NCI-H2029 (cell line): ENCODE data around the gene CTR9.
A peak's percentile ranks its signal among the peaks of the same experiment; 100 is the strongest.

Source experiments
- DNase-seq: peaks from one replicate; lab custom pipeline; 2025; lab: John Stamatoyannopoulos, UW

Gene CTR9

DNA sequence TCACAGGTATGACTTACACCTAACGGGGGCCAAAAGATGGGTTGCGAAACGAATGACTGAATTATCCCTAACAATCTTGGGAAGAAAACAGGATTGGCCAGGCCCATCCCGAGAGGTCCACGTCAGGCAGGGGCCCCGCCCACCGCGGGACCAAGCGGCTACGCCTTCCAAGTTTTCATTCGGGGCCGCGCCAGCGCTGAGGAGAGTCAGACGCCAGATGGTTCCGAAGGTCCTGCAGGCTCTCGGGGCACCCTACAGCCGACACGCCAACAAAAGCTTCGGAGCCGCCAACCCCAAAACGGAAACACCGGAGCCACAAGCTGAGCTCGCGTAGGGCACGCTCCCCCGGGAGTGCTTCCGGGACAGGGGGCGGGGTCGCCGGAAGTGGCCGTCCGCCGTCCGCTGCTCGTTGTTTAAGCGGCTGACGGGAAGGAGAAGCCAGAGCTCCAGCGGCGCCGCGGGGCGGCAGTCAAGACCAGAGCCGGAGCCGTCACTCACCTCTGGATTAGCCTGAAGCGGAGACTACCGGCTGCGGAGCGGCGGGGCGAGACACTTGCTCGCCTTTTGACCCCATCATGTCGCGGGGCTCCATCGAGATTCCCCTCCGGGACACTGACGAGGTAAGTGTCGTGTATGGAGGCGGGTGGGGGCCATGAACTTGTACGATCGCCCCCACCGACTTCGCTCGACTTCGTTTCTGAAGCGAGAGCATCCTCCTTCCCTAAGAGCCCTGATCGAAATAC is at the start of gene CTR9:
CTR9 (plus strand) TSS at position 409 of the 743 bp plus-strand sequence; CDS start at position 576, 167 bp downstream.
- peak; percentile 98 for DNase-seq

DNA sequence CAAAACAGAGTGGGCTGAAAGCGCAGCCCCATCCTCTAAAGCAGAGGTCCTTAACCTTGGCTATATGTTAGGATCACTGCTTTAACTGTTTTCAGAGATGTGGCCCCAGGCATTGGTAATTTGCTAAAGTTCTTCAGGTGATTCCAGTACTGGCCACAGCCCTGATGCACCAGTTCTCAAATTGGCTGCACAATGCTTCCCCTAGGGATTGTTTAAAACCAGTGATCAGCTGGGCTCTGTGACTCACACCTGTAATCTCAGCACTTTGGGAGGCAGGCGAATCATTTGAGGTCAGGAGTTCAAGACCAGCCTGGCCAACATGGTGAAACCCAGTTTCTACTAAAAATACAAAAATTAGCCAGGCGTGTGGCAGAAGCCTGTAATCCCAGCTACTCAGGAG is 49.1 kb upstream of the CTR9 start:
- DNase-seq = no peak

DNA sequence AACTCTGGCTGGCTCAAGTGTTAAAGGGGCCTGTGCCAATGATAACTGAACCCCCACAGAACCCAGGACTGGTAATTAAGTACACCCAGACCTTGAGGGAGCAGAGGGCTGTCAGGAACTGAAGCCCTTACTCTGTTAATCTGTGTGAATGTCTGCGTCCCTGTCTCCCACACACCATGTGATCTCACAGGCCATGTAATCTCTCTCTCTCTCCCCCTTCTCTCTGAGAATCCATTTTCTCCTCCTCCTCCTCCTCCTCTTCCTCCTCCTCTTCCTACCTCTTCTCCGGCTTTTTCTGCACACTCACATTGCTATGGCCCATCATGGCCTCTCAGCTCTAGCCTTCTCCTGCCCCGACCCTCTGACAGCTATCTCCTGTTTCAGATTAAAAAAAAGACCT is 42.9 kb upstream of the CTR9 start:
- DNase-seq = no peak

DNA sequence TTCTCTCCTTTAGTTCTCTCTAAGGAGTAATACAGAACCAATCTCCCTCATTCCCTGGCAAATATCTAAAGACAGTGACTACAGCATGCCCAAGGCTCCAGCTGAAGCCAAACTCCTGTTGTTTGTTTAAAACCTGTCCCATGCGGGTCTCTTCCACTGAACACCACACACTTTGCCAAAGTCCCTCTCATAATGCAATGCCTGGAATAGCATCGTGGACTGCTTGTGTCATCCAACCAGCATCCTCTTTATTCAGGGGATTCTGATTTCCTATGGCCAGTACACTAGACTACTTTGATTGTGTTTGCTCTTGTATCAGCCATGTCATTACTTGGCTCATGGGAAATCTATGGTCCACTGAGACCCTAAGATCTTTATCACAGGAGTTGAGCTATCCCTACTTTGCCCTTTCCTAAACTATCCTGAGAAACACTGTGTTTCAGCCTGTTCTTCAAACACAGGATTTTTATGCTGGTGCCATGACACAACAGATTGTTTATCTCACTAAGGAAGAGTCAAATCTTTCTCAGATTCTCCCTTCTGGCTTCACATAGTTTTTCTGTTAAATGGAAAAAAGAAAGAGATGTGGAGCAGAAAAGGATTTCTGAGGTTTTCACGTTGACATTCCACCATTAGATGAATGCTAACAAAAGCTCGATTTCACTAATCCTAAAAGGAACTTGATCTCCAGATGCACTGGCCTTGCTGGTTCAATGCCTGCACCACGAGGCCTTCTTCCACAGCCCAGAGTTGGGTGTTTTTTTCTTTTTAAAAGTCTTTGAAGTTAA is 41.6 kb upstream of the CTR9 start:
- DNase-seq = no peak

DNA sequence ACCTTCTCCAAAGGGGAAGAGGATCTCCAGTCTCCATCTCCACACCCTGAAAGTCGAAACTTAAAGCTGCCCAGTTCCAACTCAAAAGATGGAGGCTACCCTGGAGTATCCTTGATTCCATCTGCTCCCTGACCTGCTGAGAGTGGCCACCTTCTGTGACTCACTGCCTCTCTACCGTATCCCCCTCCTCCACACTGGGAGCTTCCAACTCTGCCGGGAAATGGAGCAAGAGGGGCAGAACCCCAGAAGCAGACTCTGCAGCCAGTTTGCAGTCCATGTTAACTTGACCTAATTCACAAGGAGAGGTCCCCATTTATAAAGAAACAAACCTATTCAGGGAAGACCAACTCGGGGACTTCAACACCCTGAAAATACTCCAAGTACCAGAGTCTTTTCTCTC is 35.5 kb upstream of the CTR9 start:
- DNase-seq = no peak

DNA sequence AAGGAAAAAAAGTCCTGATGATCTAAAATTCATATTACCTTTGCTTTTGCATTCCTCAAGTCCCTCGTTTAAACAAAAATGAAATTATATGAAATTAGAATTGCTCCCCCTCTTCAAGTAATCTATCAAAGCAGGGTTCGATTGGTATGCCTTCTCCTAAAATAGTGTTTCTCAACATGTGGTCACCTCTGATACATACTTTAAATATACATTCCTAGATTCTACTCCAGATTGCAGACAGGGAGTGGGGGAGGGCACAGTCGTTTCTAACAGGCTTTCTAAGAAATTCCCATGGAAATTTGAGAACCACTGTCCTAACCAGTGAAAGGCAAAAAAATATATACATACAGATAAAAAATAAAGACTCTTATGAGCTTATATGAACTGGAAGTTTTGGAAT is 34.9 kb upstream of the CTR9 start:
- no peak for DNase-seq

DNA sequence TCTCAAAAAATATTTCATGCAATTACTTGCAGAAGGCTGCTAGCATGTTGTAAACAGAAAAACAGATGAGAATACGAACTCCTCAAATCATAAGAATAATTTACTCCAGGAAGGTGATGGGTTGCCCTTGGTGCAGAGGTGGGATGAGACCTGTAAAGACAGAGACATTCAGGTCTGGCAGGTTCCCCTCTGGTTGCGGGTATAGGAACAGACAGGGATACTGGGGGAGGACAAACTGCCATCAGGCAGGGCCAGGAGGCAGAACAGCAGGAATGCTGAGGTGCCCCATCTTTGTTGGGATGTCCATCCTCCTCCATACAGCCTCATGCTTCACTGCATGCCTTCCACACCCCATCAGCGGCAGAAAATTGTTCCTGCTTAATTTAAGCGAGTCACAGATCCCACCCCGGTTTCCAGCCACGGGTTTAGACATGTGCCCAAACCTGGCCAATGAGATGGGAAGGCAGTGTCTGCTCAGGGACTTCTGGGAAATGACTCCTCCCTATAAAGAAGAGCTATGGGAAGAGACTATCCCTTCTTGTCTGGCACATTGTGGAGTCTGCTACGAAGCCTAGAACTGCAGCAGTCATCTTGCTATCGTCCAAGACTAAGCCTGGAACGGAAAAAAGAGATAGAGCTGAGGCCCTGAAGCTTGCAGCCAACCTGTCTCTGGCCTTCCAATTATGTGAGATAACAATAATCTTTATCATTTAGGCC is 34.3 kb upstream of the CTR9 start:
- no peak for DNase-seq

DNA sequence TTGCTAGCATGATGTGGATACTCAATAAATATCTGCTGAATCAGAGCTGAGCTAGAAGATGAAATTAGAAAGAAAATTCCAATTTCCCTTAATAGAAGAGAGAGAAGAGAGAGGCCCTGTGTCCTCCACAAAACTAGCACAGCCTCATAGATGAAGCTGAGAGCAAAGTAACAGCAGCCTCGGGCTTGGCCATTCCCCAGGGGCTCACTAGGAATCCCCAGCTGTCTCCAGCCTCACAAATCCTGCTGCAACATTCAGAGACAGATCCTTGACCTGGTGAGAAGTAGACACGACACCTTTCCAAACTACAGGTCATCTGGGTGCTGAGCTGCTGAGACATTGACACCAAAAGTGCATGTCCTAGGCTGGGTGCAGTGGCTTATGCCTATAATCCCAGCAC is 31.4 kb upstream of the CTR9 start:
- DNase-seq = no peak

DNA sequence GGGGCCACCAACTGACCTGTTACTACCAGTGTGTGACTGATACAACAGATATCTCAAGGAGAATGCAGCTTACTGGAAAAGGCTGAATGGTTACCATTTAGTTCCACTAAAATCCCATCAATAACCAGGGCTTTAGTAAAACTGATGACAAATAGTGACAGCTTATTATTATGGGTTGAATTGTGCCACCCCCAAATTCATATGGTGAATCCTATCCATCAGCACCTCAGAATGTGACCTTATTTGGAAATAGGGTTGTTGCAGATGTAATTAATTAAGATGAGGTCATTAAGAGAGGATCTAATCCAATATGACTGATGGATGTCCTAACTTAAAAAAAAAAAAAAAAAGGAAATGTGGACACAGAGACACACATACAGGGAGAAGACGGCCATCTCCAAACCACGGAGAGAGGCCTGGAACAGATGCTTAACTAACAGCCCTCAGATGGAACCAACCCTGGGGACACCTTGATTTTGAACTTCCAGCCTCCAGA is 30.1 kb upstream of the CTR9 start:
- no peak for DNase-seq

DNA sequence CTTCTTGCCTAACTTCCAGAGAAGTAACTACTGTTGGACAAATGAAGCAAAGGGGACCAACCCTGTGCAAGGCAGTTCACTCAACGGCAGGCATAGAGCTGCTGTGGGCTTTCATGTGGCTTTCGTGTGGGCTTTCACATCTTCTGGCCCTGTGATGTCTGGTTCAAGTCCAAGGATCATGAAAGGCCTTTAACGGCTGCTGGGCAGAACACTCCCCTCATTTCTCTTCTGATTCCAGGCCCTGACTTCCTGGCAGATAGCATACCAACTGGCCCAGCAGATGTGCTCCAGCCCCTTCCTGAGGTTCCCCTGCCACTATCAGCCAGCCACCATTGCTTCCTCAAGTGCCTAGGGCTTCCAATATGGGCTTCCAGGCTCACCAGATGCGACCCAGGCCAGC is 28.7 kb upstream of the CTR9 start:
- no peak for DNase-seq

DNA sequence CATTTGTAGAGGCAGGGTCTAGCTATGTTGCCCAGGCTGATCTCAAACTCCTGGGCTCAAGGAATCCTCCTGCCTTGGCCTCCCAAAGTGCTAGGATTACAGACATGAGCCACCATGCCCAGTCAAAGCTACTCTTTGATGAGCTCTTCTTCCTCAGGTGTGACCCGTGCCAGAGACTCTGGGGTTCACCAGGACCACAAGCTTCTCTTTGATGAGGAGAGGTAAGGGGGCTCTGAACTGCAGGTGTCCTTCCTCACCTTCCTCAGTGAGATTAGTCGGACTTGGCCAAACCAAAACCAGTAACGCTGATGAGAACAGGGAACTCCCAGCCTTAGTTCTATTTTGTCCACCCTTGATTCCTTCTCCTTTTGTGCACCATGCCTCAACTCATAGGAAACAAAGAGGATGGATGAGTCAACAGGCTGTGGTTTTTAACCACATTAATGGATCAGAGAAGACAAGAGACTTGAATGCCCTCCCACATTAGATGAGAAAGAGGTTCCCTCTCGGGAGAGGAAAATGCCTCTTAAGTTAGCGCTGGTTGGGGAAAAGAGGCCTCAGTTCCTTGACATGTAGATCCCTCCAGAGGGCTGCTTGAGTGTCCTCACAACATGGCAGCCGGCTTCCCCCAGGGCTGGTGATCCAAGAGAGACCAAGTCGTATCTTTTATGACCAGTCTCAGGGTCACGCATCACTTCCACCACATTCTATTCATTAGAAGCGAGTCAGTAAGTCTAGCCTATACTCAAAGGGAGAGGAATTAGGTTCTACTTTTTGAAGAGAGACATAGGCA is 25.7 kb upstream of the CTR9 start:
- DNase-seq = no peak

DNA sequence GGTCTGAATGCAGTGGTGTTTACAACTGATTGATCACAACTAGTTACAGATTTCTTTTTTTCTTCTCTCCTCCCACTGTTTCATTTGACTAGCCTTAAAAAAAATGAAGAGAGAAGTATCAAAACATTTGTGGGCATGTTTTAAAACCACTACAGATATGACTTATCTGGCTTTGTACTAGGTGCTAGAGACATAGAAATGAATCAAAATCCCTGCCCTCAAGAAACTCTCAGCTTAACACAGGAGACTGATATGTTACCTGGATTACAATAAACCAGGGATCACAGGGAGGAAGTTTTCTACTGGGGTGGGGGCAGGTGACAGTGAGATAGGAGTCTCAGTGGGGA is 25.2 kb upstream of the CTR9 start:
- DNase-seq = no peak

DNA sequence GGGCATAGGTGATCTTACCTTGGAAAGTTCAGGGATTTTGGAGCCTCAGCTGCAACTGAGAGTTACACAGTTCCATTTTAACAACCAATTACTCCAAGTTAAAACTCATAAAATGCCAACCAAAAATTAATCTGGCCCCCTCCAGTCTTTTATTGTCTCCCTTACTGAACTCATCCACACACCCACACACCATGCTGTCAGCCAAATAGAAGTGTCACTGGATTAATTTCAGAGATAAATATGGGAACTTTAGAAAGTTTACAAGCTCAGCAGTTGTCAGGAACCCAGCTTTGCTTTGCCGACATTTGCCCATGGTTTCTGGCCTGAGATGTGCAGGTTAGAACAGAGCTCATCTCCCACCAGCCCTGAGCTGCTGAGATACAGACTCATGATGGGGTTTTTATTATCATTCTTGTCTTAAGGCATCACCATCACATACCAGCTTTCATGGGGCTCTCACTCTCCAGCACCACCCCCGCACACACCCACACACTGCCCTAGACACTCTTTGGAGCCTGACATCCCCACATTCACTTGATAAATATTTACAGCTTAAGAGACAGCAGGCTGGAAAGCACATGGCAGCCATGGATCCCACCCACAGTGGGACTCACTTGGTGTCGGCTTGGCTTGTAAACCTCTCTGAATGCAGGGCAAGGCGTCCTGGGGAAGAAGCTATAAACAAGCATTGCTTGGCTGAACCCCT is 23.7 kb upstream of the CTR9 start:
- no peak for DNase-seq

DNA sequence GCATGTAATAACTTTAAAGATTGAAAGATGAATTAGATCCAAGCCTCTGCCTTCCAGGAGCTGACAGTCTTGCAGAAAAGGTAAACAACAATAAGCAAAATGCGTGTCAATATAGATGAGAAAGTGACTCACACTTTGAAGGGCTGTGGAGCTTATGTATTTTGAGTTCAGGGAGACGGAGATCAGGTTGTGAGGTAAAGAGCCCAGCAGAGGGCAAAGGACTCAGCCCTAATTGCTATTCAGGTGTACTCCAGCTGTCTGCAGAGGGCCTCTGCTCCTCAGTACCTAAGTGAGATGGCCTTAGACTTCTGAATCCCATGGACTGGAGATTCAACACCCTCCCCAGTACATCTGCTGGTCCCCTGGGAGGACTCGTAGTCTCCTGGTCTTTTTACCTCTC is 22.9 kb upstream of the CTR9 start:
- no peak for DNase-seq

DNA sequence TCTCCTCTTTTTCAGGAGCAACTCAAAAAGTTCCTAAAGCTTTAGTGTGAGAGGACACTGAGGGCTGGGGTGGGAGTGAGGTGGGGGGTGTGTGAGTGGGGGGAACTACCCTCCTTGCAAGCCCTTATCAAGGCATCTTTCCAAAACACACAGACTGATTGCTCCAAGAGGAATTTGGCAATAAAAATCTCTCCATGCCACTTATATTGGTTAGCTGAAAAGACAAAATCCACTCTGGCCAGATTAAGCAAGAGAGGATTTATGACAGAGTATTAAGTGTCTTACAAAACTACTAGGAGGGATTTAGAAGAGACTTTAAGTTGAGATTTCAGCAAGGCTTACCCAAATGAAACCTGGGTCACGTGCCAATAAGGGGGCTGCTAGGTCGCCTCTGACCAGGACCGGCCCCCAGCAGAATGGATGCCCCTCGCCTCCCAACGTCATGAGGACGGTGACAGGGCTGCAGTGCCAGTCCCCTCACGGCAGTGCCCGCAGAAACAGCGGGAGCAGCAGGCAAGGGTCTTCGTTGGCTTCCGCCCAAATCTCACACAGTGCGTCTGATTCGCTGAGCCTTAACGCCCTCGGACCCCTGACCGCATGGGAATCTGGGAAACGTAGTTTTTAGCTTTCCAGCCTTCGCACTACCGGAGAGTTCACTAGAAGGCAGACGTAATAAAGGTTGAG is 22.1 kb upstream of the CTR9 start:
- DNase-seq = no peak

DNA sequence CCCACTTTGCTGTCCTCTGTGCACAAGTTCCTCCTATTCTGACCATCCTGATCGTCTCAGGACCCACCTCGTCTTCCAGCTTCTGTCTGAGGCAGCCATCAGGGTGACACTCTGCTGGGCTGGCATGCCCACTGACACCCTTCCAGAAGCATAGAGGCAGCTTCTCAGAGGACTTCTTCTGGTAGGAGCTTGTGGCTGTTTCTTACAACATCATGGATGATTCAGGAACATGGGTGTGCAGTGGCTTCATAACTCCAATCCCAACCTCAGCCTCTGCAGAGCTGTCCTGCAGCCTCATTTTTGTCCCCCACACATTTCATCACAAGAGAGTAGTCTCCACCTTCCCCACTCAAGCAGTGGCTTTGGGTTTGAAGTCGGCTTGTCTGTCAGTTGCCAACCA is 20.9 kb upstream of the CTR9 start:
- no peak for DNase-seq

DNA sequence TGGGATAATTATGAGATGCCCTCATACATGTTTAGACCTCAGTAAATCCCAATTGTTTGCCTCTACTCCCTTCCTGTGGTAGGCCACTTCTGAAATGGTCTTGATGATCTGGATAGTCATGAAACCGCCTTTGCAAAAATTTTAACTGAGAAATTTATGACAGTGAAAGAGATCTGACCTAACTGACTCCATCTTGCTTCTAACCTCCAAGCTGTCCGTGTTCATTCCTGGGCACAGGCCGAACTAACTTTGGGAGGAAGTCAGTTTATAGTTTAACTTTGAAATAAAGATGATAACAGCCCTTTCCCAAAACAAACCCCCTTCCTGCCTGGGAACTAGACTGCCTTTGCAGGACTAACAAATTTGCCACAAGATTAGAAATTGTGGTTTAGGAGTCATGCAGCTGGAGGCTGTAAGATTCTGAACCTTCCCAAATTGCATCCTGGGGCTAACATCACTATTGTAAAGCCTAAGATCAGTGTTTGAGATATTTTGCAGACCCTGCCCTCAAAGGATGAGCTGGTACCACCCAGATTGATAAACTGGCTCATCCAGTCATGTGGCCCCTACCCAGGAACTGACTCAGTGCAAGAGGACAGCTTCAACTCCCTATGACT is 19.9 kb upstream of the CTR9 start:
- no peak for DNase-seq

DNA sequence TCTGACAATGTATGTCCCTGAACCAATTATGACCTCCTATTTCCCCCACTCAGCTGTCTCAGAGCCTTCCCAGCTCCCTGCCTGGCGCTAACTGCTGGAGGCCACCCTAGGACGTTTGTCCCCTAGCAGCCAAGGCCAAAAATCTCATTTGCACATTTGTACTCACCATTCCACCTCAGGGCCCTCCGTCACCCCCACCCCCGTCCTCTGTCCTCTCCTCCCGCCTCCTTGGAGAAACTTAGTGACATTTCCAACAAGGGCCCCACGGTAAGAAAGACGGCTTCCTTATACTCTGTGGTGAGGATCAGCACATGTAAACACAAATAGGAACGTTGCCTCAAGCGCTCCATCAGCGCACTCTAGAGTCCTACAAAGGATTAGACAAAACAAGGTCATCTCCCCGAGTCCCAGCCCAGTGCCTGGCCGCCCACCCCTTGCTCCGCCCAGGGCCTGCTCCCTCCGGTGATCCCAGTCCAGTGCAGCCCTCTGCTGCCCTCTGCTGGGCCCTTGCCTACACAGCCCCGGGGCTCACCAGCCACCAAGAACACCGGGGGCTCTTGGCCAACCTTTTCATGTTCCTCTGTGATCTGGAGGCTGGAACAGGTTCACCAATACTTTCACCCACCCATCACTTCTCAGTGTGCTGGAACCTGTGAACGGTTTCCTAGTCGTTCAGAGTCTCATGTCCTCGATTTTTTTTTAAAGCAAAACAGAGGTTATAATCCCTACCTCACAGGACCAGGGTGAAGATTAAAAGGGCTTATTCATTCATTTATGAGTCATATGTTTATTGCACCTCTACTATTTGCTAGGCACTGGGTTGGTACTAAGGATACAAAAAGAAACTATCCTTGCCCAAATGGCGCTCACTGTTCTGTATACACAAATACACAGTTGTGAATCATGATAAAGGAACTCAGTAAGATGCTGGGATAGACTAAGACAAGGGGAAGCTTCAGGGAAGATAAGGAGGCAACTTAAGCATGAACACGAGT is 15.3 kb upstream of the CTR9 start:
- peak; percentile 82 for DNase-seq
